HG02798 (cell line): ENCODE measurements around the gene UMAD1.
"Not testable (repeated sequence)": the region's sequence is repeated elsewhere in the genome, so short reads cannot be mapped to it uniquely, and the experiment has no call there.

Experiments
- ATAC-seq: cut with Tn5 transposase; IDR thresholded peaks from one replicate; pipeline ENCODE4 v1.9.1; 2021; ENCODE audit warnings: mild to moderate bottlenecking; ENCODE audit not compliant: unreplicated experiment, poor library complexity

Gene UMAD1

GRCh38 chr7:7651479-7651878 is 10.9 kb downstream of the UMAD1 start:
- ATAC-seq = no peak

- no peak for ATAC-seq
Measured at GRCh38 chr7:7652798-7653540, 12.4 kb downstream of the UMAD1 start.

GRCh38 chr7:7653593-7654187 is 13.1 kb downstream of the UMAD1 start:
- ATAC-seq = peak; percentile 47

GRCh38 chr7:7654964-7655715 is 14.6 kb downstream of the UMAD1 start:
- ATAC-seq = no peak

GRCh38 chr7:7656459-7656858 is 15.9 kb downstream of the UMAD1 start:
- not testable (repeated sequence) for ATAC-seq

GRCh38 chr7:7662527-7662926 is 22.0 kb downstream of the UMAD1 start:
- no peak for ATAC-seq

- ATAC-seq = no peak
Measured at GRCh38 chr7:7664291-7664690, 23.7 kb downstream of the UMAD1 start.

GRCh38 chr7:7665031-7665430 is 24.5 kb downstream of the UMAD1 start:
- no peak for ATAC-seq

GRCh38 chr7:7667187-7667586 is 26.6 kb downstream of the UMAD1 start:
- ATAC-seq = no peak

GRCh38 chr7:7668706-7669105 is 28.2 kb downstream of the UMAD1 start:
- ATAC-seq = no peak

GRCh38 chr7:7670490-7670889 is 29.9 kb downstream of the UMAD1 start:
- ATAC-seq = no peak

GRCh38 chr7:7671361-7671760 is 30.8 kb downstream of the UMAD1 start:
- ATAC-seq = no peak

GRCh38 chr7:7672545-7673239 is 32.1 kb downstream of the UMAD1 start:
- no peak for ATAC-seq

GRCh38 chr7:7673240-7673550 is 32.6 kb downstream of the UMAD1 start:
- no peak for ATAC-seq

- no peak for ATAC-seq
Measured at GRCh38 chr7:7675686-7676085, 35.1 kb downstream of the UMAD1 start.

GRCh38 chr7:7679640-7680039 is 39.1 kb downstream of the UMAD1 start:
- ATAC-seq = not testable (repeated sequence)

GRCh38 chr7:7681191-7681935 is 40.8 kb downstream of the UMAD1 start:
- peak; percentile 72 for ATAC-seq

- no peak for ATAC-seq
Measured at GRCh38 chr7:7681936-7682329, 41.4 kb downstream of the UMAD1 start.

- no peak for ATAC-seq
Measured at GRCh38 chr7:7682861-7683260, 42.3 kb downstream of the UMAD1 start.

GRCh38 chr7:7686811-7687508 is 46.4 kb downstream of the UMAD1 start:
- no peak for ATAC-seq
